GM13976 (cell line): ENCODE results near the gene ACR.

Source experiments
- DNase-seq: peaks from one replicate; pipeline ENCODE4 v3.0.0; 2012; ENCODE audit warnings: low spot score
- CTCF ChIP-seq: IDR thresholded peaks from 2 replicates; pipeline ENCODE4 v1.5.1; 2012; ENCODE audit warnings: borderline replicate concordance, mild to moderate bottlenecking; ENCODE audit not compliant: insufficient read depth; ENCODE audit errors: extremely low read depth, missing control alignments, control extremely low read depth
- in situ Hi-C: fragments of 300-500 bp; cut with MboI; formaldehyde crosslinking; loops from one replicate; pipeline ENCODE4 v1.12.0; 2022; ENCODE audit warnings: low sequenced_read_pairs, mixed read lengths, inconsistent platforms; ENCODE audit not compliant: unreplicated experiment

ACR gene

DNA sequence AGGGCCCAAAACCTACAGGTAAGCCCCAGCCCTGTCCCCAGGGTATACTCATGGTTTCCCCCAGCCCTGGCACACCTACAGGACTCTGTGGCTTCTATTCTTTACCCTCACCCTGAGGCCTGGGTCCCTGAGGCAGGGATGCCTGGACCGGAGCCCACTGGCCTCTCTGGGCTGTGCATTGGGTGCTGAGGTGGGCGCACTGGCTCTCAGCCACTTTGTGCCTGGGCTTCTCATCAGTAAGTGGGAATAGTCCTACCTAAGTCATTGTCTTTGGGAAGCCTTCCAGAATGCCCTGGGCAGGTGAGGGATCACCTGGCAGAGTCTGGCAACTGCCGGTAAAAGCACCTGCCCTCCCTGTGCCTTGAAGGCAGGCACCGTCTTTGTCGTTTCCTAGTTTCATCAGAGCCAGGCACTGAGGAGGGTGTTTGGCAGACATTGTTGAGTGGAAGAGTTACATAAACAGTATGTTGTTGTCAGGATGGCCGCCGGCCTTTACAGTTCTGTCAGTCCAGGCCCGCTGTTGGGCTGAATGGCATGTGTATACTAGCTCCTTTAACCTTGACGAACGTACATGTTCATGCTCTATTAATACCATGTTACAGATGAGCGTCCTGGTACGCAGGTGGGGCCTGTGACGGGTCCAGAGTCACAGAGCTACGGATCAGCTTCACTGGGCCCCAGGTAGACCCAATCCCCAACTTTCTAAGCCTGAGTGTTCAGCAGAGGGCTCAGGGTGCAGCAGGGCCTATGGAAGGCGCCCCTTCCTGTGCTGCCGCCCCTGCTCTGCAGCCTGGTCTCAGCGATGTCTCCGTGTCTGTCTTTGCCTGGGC, 42.4 kb upstream of the ACR start:
- no peak for DNase-seq
- in situ Hi-C loops = no loop called here
- TF ChIP-seq CTCF = no peak

GRCh38 chr22:50696251-50696798, 41.7 kb upstream of the ACR start:
- in situ Hi-C loops = no loop called here
- TF ChIP-seq CTCF = no peak
- DNase-seq = no peak

- no peak for DNase-seq
- TF ChIP-seq CTCF = no peak
- in situ Hi-C loops = no loop called here
Observed at GRCh38 chr22:50696799-50697561, 41.0 kb upstream of the ACR start.

DNA sequence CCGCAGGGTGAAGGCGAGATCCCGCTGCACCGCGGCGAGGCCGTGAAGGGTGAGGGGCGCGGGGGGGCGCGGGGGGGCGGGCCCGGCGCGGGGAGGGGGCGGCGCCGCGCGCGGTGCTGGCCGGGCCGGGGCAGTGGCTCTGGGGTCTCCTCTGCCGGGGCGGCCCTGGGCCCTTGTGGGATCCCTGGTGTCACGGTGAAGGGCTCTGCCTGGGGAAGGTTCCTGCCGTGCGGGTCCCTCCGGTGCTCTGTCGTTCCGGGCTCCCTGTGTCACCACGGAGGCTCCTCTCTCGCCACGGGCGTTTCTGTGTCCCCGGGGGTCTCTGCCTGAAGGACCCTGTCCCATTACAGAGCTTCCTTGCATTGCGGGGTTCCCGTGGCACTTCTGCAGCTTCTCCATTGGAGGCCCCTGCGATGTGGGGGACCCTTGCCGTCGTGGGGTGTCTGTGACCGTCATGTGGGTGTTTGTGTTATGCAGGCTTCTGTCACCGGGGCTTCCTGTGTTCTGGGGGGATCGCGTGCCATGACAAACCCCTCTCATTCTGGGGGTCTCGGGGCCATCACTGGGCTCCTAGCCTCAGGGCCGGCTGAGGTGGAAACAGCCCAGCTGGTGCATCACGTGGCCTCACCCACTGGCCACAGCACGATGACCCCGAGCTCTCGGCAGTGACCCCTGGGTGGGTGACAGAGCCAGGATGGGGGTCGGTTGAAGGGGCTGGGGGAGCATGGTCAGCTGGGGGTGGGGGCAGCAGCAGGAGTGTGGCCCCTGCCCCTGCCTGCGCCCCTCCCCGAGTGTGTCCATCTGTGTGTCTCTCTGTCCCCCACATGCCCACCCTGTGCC, 40.1 kb upstream of the ACR start:
- DNase-seq = no peak
- in situ Hi-C loops = no loop called here
- no peak for TF ChIP-seq CTCF

DNA sequence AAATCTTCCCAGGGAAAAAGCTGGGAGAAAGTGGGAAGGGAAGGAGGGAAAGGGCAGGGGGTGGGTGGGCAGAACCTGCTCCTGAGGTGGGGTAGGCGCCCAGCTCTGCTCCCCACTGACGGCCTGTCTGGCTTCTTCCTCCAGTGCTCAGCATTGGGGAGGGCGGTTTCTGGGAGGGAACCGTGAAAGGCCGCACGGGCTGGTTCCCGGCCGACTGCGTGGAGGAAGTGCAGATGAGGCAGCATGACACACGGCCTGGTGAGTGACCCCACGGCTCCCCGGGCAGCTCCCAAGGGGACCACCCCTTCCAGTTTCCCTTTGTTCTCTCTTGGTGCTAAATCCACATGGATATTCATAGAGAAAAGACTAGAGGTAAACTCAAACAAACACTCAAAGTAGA, 39.5 kb upstream of the ACR start:
- DNase-seq = no peak
- no peak for TF ChIP-seq CTCF
- in situ Hi-C loops = no loop called here
